Inferior parietal cortex (tissue), 1 donor: ENCODE measurements around the gene HYAL4.
A peak's percentile ranks its signal among the peaks of the same experiment; 100 is the strongest.
"Not testable (repeated sequence)": the region's sequence is repeated elsewhere in the genome, so short reads cannot be mapped to it uniquely, and the experiment has no call there.

Source experiments
- DNase-seq: peaks from one replicate; pipeline ENCODE4 v3.0.0-alpha.2; 2016; ENCODE audit errors: extremely low spot score

HYAL4 gene, protein sequence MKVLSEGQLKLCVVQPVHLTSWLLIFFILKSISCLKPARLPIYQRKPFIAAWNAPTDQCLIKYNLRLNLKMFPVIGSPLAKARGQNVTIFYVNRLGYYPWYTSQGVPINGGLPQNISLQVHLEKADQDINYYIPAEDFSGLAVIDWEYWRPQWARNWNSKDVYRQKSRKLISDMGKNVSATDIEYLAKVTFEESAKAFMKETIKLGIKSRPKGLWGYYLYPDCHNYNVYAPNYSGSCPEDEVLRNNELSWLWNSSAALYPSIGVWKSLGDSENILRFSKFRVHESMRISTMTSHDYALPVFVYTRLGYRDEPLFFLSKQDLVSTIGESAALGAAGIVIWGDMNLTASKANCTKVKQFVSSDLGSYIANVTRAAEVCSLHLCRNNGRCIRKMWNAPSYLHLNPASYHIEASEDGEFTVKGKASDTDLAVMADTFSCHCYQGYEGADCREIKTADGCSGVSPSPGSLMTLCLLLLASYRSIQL

DNA sequence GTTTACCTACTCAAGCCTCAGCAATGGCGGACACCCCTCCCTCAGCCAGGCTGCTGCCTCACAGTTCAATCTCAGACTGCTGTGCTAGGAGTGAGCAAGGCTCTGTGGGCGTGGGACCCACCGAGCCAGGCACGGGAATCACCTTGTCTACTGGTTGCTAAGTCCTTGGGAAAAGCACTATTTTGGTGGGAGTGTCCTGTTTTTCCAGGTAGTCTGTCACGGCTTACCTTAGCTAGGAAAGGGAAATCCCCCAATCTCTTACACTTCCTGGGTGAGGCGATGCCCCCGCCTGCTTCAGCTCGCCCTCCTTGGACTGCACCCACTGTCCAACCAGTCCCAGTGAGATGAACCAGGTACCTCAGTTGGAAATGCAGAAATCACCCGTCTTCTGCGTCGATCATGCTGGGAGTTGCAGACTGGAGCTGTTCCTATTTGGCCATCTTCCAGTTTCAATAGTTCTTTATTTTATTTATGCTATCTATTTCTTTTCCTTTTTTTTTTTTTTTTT lies at the start of gene HYAL4:
TSS of gene HYAL4 (plus strand) at position 458 of the 508 bp plus-strand sequence. CDS start 23,105 bp downstream, outside the sequence.
- DNase-seq = no peak

DNA sequence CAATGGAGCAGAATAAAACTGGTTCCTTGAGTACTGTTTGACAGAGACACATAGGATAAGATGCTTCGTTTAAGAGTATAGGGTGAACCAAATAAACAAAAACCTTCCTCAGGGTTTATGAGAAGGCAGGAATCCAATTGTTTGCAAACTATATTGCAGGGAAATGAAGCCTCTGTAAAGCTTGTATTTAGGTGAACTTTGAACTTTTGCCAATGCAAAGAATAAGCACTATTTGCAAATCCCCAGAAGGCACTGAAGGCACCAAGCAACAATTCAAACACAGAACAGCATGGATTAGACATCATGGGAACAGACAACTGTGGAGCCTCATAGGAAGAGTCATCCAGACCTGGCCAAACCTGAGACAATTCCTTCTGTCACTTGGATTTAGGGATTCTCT lies 49.1 kb upstream of the HYAL4 start:
- DNase-seq = no peak

DNA sequence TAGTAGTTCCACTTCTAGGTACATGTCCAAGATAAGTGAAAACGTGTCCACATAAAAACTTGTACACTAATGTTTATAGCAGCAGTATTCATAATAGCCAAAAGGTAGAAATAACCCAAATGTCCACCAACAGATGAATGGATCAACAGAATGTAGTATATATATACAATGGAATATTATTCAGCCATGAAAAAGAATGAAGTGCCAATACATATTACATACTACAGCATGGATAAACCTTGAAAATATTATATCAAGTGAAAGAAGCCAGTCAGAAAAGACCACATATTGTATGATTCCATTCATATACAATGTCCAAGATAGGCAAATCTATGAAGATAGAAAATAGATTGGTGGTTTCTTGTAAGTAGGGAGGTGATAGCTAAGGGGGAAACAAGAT lies 48.4 kb upstream of the HYAL4 start:
- DNase-seq = no peak

DNA sequence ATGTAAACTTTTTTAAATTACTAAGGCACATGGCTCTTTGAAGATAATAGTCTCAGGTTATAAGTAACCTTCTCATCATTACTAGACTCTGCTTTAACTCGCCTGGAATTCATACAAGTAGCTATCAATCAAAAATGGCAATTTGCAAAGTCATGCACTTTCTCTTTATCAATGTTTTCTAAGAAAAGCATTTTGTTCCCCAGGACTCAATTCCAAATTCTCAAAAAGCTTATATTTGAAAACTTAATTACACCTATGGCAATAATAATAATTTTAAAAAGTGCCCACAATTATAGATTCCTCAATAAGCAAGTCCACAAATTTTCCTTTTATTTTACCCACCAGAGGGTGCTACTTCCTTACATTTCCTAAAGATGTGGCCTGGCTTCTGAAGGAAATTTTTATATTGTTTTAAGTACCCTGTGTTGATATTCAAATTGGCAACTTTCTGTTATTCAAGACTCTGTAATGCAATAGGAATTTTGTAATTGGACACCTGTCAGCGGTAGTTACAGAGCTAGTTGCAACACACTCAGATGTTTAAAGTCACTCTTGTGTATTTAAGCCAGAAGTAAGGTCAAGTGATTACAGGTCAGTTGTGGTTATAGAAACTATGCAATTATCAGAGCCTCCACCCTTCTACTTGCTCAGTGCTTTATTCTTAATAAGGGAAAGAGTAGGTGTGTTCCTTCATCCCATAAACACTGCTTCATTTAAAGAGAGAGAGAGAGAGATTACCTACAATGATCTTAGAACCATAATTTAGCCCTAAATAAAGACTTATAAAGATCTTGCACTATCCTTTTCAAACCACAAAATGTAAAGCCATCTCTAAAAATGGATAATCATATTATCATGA lies 47.1 kb upstream of the HYAL4 start:
- DNase-seq = peak; percentile 82

DNA sequence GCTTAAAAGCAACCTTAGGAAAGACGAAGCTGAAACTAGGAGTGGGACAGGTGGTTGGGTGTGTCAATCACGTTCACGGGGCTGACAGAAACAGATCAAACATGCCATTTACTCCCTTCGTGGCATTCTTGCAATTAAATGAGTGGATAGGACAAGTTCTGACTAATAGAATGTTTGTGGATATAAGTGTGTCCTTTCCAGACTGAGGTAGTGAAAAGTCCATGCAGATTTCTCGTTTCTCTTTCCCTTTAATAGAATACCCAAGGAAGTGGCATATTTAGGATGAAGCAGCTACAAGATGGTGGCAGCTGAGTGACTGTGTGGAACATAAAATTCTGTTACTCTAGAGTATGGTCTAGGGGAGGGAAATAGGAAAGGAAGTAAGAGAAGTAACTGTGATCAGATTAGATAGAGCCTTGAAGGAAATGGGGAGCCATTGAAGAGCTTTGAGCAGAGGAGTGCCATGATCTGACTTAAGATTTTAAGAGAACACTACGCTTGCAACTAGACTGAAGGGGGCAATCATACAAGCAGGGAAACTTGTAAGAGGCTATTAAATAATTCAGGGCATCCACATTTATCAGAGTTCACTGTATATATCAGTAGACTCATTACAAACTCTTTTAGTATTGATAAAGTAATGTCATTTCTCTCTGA lies 46.3 kb upstream of the HYAL4 start:
- DNase-seq = no peak

DNA sequence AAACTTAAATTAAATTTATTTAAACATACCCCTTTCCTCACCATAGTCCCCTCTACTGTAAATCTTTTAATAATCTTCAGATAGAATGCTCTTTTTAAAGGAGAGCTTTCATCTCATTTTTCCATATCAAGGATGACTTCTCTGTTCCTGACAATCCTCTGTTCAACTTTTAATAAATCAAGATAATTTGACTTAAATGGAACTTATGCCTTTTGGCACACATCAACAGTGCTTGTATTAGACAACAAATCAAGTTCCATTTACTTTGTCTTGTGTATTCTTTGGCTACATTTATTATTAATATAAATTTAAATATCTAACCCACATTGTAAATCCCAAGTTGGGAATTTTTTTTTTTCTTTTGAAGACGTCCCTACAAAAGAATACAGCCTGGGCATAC lies 42.7 kb upstream of the HYAL4 start:
- DNase-seq = no peak

DNA sequence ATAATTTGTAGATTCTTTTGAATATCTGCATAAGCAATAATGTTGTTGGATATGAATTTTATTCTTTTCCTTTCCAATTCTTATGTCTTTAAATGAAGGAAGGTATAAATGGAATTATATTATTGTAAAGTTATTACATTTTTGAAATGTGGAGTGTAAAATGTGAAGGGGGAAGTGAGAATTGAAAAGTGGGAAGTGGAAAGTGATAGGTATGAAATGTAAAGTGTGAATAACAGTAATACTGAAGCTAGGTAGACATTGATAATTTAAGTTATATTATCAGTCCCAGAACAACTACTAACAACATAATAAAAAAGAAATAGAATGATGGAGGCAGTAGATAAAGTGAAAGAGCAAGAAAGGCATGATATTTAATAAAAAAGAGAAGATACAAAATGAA lies 39.7 kb upstream of the HYAL4 start:
- no peak for DNase-seq

DNA sequence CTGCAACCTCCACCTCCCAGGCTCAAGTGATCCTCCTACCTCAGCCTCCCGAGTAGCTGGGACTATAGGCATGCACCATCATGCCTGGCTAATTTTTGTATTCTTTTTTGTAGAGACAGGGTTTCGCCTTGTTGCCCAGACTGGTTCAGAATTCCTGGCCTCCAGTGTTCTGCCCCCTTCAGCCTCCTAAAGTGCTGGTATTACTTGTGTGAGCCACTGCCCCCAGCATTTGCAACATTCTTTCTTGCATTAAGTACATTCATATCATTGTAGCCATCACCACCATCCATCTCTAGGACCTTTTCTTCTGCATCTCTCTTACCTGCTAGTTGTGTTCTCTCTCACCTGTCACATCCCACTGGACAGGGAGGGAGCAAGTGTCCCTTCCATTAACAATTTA lies 35.5 kb upstream of the HYAL4 start:
- no peak for DNase-seq

DNA sequence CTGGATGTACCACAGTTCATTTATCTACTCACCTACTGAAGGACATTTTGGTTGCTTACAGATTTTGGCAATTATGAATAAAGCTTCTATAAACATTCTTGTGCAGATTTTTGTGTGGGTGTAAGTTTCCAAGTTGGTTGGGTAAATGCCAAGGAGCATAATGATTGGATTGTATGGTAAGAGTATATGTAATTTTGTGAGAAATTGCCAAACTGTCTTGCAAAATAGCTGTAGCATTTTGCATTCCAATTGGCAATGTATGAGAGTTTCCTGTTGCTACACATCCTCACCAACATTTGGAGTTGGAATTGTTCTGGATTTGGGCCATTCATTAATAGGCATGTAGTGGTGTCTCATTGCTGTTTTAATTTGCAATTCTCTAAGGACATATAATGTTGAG lies 33.9 kb upstream of the HYAL4 start:
- DNase-seq = no peak

DNA sequence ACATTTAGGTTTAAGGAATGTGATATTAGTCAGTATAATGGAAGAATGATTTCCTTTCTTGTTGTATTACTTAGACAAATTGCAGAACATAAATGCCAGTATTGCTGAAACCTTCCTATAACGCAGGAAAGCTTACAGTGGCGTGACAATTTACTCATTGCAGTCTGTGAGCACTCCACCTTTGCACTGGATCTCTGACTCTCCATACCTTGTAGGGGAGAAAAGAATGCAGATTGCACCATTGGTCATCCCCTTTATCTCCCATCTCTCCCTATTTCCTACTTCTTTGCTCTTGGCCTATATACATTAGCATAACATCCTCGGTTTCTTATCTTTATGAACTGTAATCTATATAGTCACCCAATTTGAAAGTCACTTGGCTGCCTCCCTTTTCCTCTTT lies 28.1 kb upstream of the HYAL4 start:
- no peak for DNase-seq

DNA sequence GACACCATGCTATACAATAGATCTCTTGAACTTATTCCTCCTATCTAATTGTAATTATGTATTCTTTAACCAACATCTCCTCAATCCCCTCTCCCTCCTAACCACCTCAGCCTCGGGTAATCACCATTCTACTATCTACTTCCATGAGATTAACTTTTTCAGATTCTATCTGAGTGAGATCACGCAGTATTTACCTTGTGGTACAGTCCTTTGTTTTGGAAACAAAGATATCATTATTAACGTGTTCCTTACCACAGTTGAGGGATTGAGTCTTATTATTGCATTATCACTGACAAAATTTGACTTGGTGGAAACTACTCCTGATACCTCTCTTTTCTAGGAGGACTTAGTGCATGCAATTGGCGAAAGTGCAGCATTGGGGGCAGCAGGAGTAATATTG lies 26.0 kb upstream of the HYAL4 start:
- no peak for DNase-seq

DNA sequence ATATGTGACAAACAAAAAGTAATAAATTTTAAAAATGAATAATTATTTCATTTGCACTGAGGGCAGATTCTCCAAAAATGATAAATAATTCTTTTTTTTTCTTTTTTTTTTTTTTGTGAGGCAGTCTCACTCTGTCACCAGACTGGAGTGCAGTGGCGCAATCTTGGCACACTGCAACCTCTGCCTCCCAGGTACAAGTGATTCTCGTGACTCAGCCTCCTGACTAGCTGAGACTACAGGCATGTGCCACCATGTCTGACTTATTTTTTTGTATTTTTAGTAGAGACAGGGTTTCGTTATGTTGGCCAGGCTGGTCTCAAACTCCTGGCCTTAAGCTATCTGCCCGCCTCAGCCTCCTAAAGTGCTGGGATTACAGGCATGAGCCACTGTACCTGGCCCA lies 25.2 kb upstream of the HYAL4 start:
- DNase-seq = not testable (repeated sequence)

DNA sequence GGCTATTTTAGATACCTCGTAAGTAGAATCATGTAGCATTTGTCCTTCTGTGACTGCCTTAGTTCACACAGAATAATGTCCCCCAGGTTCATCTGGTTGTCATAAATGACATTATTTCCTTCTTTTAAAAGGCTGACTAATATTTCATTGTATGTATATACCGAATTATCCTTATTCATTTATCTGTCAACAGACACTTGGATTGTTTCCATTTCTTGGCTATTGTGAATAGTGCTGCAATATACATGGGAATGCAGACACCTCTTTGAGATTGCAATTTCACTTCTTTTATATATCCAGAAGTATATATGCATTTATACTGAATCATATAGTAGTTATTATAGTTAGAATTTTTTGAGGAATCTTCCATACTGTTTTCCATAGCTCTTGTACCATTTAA lies 24.1 kb upstream of the HYAL4 start:
- DNase-seq = no peak

DNA sequence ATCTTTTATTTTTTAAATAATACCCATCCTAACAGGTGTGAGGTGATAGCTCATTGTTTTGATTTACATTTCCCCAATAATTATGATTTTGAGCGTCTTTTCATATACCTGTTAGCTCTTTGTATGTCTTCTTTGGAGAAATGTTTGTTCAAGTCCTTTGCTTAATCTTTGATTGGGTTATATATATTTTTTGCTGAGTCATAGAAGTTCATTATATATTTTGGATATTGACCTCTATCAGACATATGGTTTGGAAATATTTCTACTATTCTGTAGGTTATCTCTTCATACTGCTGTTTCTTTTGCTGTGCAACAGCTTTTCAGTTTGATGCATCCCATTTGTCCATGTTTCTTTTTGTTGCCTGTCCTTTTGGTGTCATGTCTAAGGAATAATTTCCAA lies 23.6 kb upstream of the HYAL4 start:
- no peak for DNase-seq

DNA sequence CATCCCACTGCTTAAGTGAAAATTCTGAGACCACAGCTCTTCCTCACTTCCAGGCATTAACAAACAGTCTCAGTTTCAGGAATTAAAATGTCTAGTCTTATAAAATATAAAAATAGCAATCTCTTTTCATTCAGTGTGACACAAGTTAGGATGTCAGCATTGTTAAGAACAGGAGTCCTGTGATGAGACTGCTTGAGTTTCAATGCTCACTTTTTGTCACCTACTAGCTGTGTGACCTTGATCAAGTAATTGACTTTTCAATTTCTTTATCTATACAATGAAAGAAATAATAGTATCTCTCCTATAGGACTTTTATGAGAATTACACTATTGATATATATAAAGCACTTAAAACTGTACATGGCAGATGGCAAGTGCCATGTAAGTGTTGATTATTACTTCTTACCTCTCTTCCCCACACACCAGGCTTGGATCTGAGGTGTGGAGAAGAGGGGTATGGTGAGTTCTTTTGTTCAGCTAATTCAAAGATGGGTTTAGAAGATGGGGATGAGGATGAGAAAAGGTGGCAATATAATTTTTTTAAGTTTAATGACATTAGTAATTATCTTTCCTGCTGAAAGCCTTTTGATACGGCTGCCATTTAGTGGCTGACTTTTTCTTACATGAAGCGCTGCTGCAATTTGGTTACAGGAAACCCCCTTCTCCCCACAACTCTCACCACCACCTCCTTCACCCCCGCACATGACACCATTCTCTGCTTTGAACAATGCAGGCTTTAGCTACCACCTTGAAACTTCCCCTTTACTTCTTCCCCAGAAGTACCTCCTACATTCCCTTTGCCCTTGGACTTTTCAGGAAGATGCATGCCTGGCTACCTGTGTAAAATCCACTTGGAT lies 20.8 kb upstream of the HYAL4 start:
- no peak for DNase-seq

DNA sequence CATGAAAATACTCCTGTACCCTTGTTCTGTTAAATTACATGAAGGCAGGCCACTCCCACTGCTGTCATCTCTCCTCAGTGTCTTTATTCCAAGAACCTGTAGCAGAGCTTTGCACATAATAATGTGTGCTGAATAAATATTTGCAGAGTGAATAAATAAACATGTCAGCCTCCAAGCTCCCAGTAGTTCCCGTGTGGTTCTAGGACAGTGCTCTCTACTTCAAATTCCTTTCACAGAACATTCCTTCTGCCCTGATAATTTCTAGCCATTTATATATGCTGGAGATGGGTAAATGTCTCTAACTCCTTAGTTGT lies 20.3 kb upstream of the HYAL4 start:
- DNase-seq = no peak

DNA sequence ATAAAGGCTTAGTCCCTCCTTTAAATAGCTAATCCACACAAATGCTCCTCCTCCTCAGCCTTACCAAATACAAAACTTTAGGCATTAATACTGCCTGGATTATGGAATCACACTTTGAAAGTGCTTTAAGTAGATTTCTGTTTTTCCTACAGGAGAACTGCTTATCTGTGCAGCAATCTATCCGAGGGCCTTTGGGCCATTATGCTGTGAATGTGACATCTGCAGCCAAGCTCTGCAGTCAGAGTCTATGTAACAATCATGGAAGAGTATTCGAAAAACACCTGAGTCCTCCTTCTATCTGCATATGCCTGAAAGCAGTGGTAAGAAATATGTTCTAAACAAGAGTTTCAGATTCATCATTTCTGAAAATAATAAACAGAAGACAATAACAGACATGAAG lies 16.2 kb upstream of the HYAL4 start:
- no peak for DNase-seq

DNA sequence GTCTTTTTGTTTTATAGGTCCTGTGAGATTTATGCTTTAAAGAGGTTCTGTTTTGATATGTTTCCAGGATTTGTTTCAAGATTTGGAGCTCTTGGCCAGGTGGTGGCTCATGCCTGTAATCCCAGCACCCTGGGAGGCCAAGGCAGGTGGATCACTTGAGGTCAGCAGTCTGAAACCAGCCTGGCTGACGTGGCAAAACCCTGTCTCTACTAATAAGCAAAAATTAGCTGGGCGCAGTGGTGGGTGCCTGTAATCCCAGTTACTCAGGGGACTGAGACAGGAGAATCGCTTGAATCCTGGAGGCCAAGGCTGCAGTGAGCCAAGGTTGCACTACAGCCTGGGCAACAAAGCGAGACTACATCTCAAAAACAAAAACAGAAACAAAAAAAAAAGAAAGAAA lies 8.3 kb upstream of the HYAL4 start:
- no peak for DNase-seq

DNA sequence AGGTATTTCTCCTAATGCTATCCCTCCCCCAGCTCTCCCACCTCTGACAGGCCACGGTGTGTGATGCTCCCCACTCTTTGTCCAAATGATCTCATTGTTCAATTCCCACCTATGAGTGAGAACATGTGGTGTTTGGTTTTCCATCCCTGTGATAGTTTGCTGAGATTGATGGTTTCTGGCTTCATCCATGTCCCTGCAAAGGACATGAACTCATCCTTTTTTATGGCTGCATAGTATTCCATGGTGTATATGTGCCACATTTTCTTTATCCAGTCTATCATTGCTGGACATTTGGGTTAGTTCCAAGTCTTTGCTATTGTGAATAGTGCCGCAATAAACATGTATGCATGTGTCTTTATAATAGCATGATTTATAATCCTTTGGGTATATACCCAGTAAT lies 5.9 kb upstream of the HYAL4 start:
- not testable (repeated sequence) for DNase-seq

DNA sequence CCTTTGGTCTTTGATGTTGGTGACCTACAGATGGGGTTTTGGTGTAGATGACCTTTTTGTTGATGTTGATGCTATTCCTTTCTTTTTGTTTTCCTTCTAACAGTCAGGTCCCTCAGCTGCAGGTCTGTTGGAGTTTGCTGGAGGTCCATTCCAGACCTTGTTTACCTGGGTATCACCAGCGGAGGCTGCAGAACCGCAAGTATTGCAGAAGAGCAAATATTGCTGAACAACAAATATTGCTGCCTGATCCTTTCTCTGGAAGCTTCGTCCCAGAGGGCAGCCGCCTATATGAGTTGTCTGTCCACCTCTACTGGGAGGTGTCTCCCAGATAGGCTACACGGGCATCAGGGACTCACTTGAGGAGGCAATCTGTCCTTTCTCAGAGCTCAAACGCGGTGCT lies 827 bp upstream of the HYAL4 start:
- DNase-seq = not testable (repeated sequence)

DNA sequence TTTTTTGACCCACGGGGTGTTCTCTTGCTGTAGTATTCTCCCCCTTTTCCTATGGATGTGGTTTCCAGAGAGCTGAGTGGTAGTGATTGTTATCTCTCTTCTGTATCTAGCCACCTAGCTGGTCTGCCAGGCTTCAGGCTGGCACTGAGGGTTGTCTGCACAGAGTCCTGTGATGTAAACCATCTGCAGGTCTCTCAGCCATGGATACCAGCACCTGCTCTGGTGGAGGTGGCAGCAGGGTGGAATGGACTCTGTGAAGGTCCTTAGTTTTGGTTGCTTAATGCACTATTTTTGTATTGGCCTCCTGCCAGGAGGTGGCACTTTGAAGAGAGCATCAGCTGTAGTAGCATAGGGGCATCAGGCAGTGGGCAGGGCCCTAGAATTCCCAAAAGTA lies 851 bp downstream of the HYAL4 start:
- DNase-seq = no peak
